HEK293 (cell line): ENCODE measurements around the gene HS3ST3A1.

Experiments
- CTCF ChIA-PET: fragments of 350-600 bp; formaldehyde crosslinking; extraction: SDS; loops from one replicate; lab custom pipeline; 2021; ENCODE audit warnings: antibody characterized with exemption; lab: Yijun Ruan, JAX
- POLR2A ChIA-PET: fragments of 300-600 bp; formaldehyde crosslinking; extraction: SDS; loops from one replicate; lab custom pipeline; 2020; ENCODE audit warnings: antibody characterized with exemption, inconsistent platforms; lab: Yijun Ruan, JAX
- H3K27ac ChIP-seq: fragments of 200-500 bp; sonication (Bioruptor generic); 2 replicates; pipeline ENCODE4 v1.5.1; 2014; ENCODE audit warnings: low read depth, low read length, control low read depth, inconsistent platforms; ENCODE audit errors: extremely low read depth
- H3K36me3 ChIP-seq, 2 experiments: fragments of 200-500 bp in 1 of 2; sonication (Bioruptor generic) in 1 of 2; 1 replicate in 1 of 2; 2 replicates in 1 of 2; pipeline ENCODE4 v1.5.1; 2014 to 2017; ENCODE audit warnings: inconsistent platforms in 2 of 2, low read length in 2 of 2; ENCODE audit not compliant: control insufficient read depth in 2 of 2, insufficient read depth in 1 of 2
- H3K4me1 ChIP-seq: fragments of 200-500 bp; sonication (Bioruptor generic); 2 replicates; pipeline ENCODE4 v1.5.1; 2014; ENCODE audit warnings: mild to moderate bottlenecking, low read length, inconsistent platforms; ENCODE audit not compliant: control insufficient read depth, insufficient read depth
- H3K4me3 ChIP-seq: 2 replicates; pipeline ENCODE4 v1.5.1; 2011; ENCODE audit warnings: low read depth, mild to moderate bottlenecking, control low read depth, low read length, moderate library complexity
- H3K9me3 ChIP-seq: fragments of 200-500 bp; sonication (Bioruptor generic); 2 replicates; pipeline ENCODE4 v1.5.1; 2014; ENCODE audit warnings: low read depth, low read length, inconsistent platforms; ENCODE audit not compliant: control insufficient read depth, insufficient read depth
- GLIS2 ChIP-seq: fragments of 450-650 bp; formaldehyde crosslinking; IDR thresholded peaks from 2 replicates; pipeline ENCODE4 v1.5.1; 2016; ENCODE audit warnings: missing biosample characterization, missing genetic modification characterization
- KLF16 ChIP-seq: fragments of 450-650 bp; formaldehyde crosslinking; IDR thresholded peaks from 2 replicates; pipeline ENCODE4 v1.5.1; 2017; ENCODE audit warnings: missing biosample characterization, missing genetic modification characterization
- KLF7 ChIP-seq: fragments of 450-650 bp; formaldehyde crosslinking; IDR thresholded peaks from 2 replicates; pipeline ENCODE4 v1.5.1; 2016; ENCODE audit warnings: missing biosample characterization, missing genetic modification characterization, borderline replicate concordance
- KLF9 ChIP-seq: fragments of 450-650 bp; formaldehyde crosslinking; IDR thresholded peaks from 2 replicates; pipeline ENCODE4 v1.5.1; 2016; ENCODE audit warnings: missing biosample characterization, missing genetic modification characterization, low read depth
- MEIS1 ChIP-seq: sonication (generic); formaldehyde crosslinking; IDR thresholded peaks from 2 replicates; pipeline ENCODE4 v1.8.1; 2022; ENCODE audit warnings: missing genetic modification reagents, mild to moderate bottlenecking, borderline replicate concordance
- MZF1 ChIP-seq: fragments of 450-650 bp; formaldehyde crosslinking; IDR thresholded peaks from 2 replicates; pipeline ENCODE4 v1.5.1; 2017; ENCODE audit warnings: missing biosample characterization, missing genetic modification characterization, borderline replicate concordance
- ZEB2 ChIP-seq: fragments of 450-650 bp; formaldehyde crosslinking; IDR thresholded peaks from 2 replicates; pipeline ENCODE4 v1.5.1; 2016; ENCODE audit warnings: missing biosample characterization, missing genetic modification characterization
- ZFP41 ChIP-seq: fragments of 450-650 bp; formaldehyde crosslinking; IDR thresholded peaks from 2 replicates; pipeline ENCODE4 v1.5.1; 2016; ENCODE audit warnings: missing biosample characterization, missing genetic modification characterization, borderline replicate concordance
- ZIC2 ChIP-seq: fragments of 450-650 bp; formaldehyde crosslinking; IDR thresholded peaks from 2 replicates; pipeline ENCODE4 v1.5.1; 2016; ENCODE audit warnings: missing biosample characterization, missing genetic modification characterization
- ZNF350 ChIP-seq: fragments of 450-650 bp; formaldehyde crosslinking; IDR thresholded peaks from 2 replicates; pipeline ENCODE4 v1.5.0; 2017; ENCODE audit warnings: missing biosample characterization, mild to moderate bottlenecking, missing genetic modification characterization
- ZNF366 ChIP-seq: fragments of 450-650 bp; formaldehyde crosslinking; conservative IDR thresholded peaks from 2 replicates; pipeline ENCODE4 v1.5.1; 2016; ENCODE audit warnings: missing biosample characterization, missing genetic modification characterization
- ZNF391 ChIP-seq: fragments of 450-650 bp; formaldehyde crosslinking; IDR thresholded peaks from 2 replicates; pipeline ENCODE4 v1.5.1; 2016; ENCODE audit warnings: low read depth, missing biosample characterization, missing genetic modification characterization, borderline replicate concordance
- ZNF473 ChIP-seq: fragments of 450-650 bp; formaldehyde crosslinking; IDR thresholded peaks from 2 replicates; pipeline ENCODE4 v1.5.1; 2017; ENCODE audit warnings: missing biosample characterization, missing genetic modification characterization
- ZNF501 ChIP-seq: fragments of 450-650 bp; formaldehyde crosslinking; IDR thresholded peaks from 2 replicates; pipeline ENCODE4 v1.5.1; 2016; ENCODE audit warnings: missing biosample characterization, missing genetic modification characterization
- ZNF660 ChIP-seq: fragments of 450-650 bp; IDR thresholded peaks from 2 replicates; pipeline ENCODE4 v1.5.1; 2018; ENCODE audit warnings: missing biosample characterization, mild to moderate bottlenecking, missing genetic modification characterization
- ZNF776 ChIP-seq: fragments of 450-650 bp; formaldehyde crosslinking; IDR thresholded peaks from 2 replicates; pipeline ENCODE4 v1.5.0; 2017; ENCODE audit warnings: missing biosample characterization, missing genetic modification characterization, borderline replicate concordance
- ZNF777 ChIP-seq: fragments of 450-650 bp; formaldehyde crosslinking; IDR thresholded peaks from 2 replicates; pipeline ENCODE4 v1.5.1; 2017; ENCODE audit warnings: missing biosample characterization, missing genetic modification characterization, borderline replicate concordance
- ZNF785 ChIP-seq: fragments of 450-650 bp; formaldehyde crosslinking; IDR thresholded peaks from 2 replicates; pipeline ENCODE4 v1.5.1; 2016; ENCODE audit warnings: missing biosample characterization, missing genetic modification characterization
- ZNF792 ChIP-seq: fragments of 450-650 bp; formaldehyde crosslinking; IDR thresholded peaks from 2 replicates; pipeline ENCODE4 v1.5.1; 2016; ENCODE audit warnings: missing biosample characterization, missing genetic modification characterization
- ZSCAN16 ChIP-seq: fragments of 450-650 bp; formaldehyde crosslinking; IDR thresholded peaks from 2 replicates; pipeline ENCODE4 v1.5.1; 2016; ENCODE audit warnings: missing biosample characterization, missing genetic modification characterization
- ZSCAN30 ChIP-seq: fragments of 450-650 bp; IDR thresholded peaks from 2 replicates; pipeline ENCODE4 v1.5.1; 2018; ENCODE audit warnings: missing biosample characterization, mild to moderate bottlenecking, missing genetic modification characterization, moderate library complexity
- TF ChIP-seq, protein P1 (sequence below): fragments of 450-650 bp; formaldehyde crosslinking; IDR thresholded peaks from 2 replicates; pipeline ENCODE4 v1.5.0; 2017; ENCODE audit warnings: missing biosample characterization, missing genetic modification characterization, borderline replicate concordance
- TF ChIP-seq, protein P2 (sequence below): fragments of 450-650 bp; formaldehyde crosslinking; IDR thresholded peaks from 2 replicates; pipeline ENCODE4 v1.5.1; 2017; ENCODE audit warnings: missing biosample characterization, mild to moderate bottlenecking, missing genetic modification characterization, moderate library complexity
- TF ChIP-seq, protein P3 (sequence below): fragments of 450-650 bp; formaldehyde crosslinking; IDR thresholded peaks from 2 replicates; pipeline ENCODE4 v1.5.1; 2016; ENCODE audit warnings: missing biosample characterization, missing genetic modification characterization
- TF ChIP-seq, protein P4 (sequence below): fragments of 450-650 bp; IDR thresholded peaks from 2 replicates; pipeline ENCODE4 v1.5.1; 2018; ENCODE audit warnings: missing biosample characterization, missing genetic modification characterization
- TF ChIP-seq, protein P5 (sequence below): fragments of 450-650 bp; formaldehyde crosslinking; IDR thresholded peaks from 2 replicates; pipeline ENCODE4 v1.5.1; 2017; ENCODE audit warnings: missing biosample characterization, missing genetic modification characterization

HS3ST3A1 gene

GRCh38 chr17:13601322-13601775, 380 bp downstream of the HS3ST3A1 start (continued):
- TF ChIP-seq ZSCAN30 (no peak), ZSCAN16 (tag by site-specific recombination) (no peak), ZNF391 (tag by site-specific recombination) (no peak), ZNF776 (tag by site-specific recombination) (no peak)

- Histone ChIP-seq H3K27ac (peak overlapping the region; percentile 96), H3K36me3 (peaks cover 0 to 7% of the 10 kb centered on the region in 2 experiments; a peak in 1 of 3 replicates), H3K4me1 (peaks cover 8% of the 10 kb centered on the region), H3K4me3 (peak overlapping the region; percentile 60), H3K9me3 (no peaks in the 10 kb centered on the region)
- ChIA-PET POLR2A (interaction anchor here (1.5 to 3.6 kb wide), 2 partner anchors 700 to 708 kb away, joined by 4 to 25 read pairs; partner anchors contain the start of gene HS3ST3B1), CTCF (no interaction called here)
- TF ChIP-seq KLF7 (tag by site-specific recombination) = no peak
- TF ChIP-seq MEIS1 (CRISPR knock-in tag) = no peak
- no peak for TF ChIP-seq ZNF660 (tag by site-specific recombination)
- TF ChIP-seq, protein P1, sequence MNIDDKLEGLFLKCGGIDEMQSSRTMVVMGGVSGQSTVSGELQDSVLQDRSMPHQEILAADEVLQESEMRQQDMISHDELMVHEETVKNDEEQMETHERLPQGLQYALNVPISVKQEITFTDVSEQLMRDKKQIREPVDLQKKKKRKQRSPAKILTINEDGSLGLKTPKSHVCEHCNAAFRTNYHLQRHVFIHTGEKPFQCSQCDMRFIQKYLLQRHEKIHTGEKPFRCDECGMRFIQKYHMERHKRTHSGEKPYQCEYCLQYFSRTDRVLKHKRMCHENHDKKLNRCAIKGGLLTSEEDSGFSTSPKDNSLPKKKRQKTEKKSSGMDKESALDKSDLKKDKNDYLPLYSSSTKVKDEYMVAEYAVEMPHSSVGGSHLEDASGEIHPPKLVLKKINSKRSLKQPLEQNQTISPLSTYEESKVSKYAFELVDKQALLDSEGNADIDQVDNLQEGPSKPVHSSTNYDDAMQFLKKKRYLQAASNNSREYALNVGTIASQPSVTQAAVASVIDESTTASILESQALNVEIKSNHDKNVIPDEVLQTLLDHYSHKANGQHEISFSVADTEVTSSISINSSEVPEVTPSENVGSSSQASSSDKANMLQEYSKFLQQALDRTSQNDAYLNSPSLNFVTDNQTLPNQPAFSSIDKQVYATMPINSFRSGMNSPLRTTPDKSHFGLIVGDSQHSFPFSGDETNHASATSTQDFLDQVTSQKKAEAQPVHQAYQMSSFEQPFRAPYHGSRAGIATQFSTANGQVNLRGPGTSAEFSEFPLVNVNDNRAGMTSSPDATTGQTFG (tag by site-specific recombination) = no peak
- TF ChIP-seq ZFP41 (tag by site-specific recombination) = no peak
- no peak for TF ChIP-seq KLF9 (tag by site-specific recombination)
- TF ChIP-seq ZNF777 (tag by site-specific recombination) = peak; percentile 76; the same call in 1 of the 2 replicates
- TF ChIP-seq, protein P2, sequence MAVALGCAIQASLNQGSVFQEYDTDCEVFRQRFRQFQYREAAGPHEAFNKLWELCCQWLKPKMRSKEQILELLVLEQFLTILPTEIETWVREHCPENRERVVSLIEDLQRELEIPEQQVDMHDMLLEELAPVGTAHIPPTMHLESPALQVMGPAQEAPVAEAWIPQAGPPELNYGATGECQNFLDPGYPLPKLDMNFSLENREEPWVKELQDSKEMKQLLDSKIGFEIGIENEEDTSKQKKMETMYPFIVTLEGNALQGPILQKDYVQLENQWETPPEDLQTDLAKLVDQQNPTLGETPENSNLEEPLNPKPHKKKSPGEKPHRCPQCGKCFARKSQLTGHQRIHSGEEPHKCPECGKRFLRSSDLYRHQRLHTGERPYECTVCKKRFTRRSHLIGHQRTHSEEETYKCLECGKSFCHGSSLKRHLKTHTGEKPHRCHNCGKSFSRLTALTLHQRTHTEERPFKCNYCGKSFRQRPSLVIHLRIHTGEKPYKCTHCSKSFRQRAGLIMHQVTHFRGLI = no peak
- no peak for TF ChIP-seq ZEB2 (tag by site-specific recombination)
- TF ChIP-seq, protein P3, sequence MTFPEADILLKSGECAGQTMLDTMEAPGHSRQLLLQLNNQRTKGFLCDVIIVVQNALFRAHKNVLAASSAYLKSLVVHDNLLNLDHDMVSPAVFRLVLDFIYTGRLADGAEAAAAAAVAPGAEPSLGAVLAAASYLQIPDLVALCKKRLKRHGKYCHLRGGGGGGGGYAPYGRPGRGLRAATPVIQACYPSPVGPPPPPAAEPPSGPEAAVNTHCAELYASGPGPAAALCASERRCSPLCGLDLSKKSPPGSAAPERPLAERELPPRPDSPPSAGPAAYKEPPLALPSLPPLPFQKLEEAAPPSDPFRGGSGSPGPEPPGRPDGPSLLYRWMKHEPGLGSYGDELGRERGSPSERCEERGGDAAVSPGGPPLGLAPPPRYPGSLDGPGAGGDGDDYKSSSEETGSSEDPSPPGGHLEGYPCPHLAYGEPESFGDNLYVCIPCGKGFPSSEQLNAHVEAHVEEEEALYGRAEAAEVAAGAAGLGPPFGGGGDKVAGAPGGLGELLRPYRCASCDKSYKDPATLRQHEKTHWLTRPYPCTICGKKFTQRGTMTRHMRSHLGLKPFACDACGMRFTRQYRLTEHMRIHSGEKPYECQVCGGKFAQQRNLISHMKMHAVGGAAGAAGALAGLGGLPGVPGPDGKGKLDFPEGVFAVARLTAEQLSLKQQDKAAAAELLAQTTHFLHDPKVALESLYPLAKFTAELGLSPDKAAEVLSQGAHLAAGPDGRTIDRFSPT = no peak
- TF ChIP-seq ZNF473 (tag by site-specific recombination) = no peak
- TF ChIP-seq ZNF792 = no peak
- TF ChIP-seq MZF1 = no peak
- TF ChIP-seq ZNF366 = no peak
- TF ChIP-seq, protein P4, sequence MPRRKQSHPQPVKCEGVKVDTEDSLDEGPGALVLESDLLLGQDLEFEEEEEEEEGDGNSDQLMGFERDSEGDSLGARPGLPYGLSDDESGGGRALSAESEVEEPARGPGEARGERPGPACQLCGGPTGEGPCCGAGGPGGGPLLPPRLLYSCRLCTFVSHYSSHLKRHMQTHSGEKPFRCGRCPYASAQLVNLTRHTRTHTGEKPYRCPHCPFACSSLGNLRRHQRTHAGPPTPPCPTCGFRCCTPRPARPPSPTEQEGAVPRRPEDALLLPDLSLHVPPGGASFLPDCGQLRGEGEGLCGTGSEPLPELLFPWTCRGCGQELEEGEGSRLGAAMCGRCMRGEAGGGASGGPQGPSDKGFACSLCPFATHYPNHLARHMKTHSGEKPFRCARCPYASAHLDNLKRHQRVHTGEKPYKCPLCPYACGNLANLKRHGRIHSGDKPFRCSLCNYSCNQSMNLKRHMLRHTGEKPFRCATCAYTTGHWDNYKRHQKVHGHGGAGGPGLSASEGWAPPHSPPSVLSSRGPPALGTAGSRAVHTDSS (tag by site-specific recombination) = peak; percentile 70
- no peak for TF ChIP-seq ZNF501 (tag by site-specific recombination)
- peak; percentile 50 for TF ChIP-seq ZIC2 (tag by site-specific recombination)
- no peak for TF ChIP-seq ZNF785 (tag by site-specific recombination)
- no peak for TF ChIP-seq ZNF350
- peak; percentile 35; the same call in 1 of the 2 replicates for TF ChIP-seq GLIS2 (tag by site-specific recombination)
- TF ChIP-seq KLF16 (tag by site-specific recombination) = no peak
- TF ChIP-seq, protein P5, sequence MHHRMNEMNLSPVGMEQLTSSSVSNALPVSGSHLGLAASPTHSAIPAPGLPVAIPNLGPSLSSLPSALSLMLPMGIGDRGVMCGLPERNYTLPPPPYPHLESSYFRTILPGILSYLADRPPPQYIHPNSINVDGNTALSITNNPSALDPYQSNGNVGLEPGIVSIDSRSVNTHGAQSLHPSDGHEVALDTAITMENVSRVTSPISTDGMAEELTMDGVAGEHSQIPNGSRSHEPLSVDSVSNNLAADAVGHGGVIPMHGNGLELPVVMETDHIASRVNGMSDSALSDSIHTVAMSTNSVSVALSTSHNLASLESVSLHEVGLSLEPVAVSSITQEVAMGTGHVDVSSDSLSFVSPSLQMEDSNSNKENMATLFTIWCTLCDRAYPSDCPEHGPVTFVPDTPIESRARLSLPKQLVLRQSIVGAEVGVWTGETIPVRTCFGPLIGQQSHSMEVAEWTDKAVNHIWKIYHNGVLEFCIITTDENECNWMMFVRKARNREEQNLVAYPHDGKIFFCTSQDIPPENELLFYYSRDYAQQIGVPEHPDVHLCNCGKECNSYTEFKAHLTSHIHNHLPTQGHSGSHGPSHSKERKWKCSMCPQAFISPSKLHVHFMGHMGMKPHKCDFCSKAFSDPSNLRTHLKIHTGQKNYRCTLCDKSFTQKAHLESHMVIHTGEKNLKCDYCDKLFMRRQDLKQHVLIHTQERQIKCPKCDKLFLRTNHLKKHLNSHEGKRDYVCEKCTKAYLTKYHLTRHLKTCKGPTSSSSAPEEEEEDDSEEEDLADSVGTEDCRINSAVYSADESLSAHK = no peak
Measured at GRCh38 chr17:13600475-13601321, 1.0 kb downstream of the HS3ST3A1 start.
